Measurements from ENCODE around the gene HSD17B3.
"Not testable (repeated sequence)": the region's sequence is repeated elsewhere in the genome, so short reads cannot be mapped to it uniquely, and the experiment has no call there.

HSD17B3 gene

GRCh38 chr9:96306958-96307357 is 5.0 kb upstream of the HSD17B3 start:
- DNase-seq (ENCODE audit: low read depth): not testable (repeated sequence)

GRCh38 chr9:96305171-96305570 is 3.2 kb upstream of the HSD17B3 start:
- DNase-seq (ENCODE audit: low read depth): no peak

GRCh38 chr9:96304230-96304629 is 2.3 kb upstream of the HSD17B3 start:
- DNase-seq (ENCODE audit: low read depth): no peak

GRCh38 chr9:96299823-96300222 is 2.2 kb downstream of the HSD17B3 start:
- no peak for DNase-seq (ENCODE audit: low read depth)

GRCh38 chr9:96294159-96294545 is 7.8 kb downstream of the HSD17B3 start:
- DNase-seq (ENCODE audit: low read depth): no peak

- DNase-seq (ENCODE audit: low read depth): no peak
Measured at GRCh38 chr9:96293498-96294158, 8.3 kb downstream of the HSD17B3 start.

GRCh38 chr9:96289392-96289791 is 12.6 kb downstream of the HSD17B3 start:
- DNase-seq (ENCODE audit: low read depth): no peak

- DNase-seq (ENCODE audit: low read depth): no peak
Measured at GRCh38 chr9:96281641-96282040, 20.3 kb downstream of the HSD17B3 start.

GRCh38 chr9:96279932-96280331 is 22.0 kb downstream of the HSD17B3 start:
- no peak for DNase-seq (ENCODE audit: low read depth)

- no peak for DNase-seq (ENCODE audit: low read depth)
Measured at GRCh38 chr9:96274939-96275338, 27.0 kb downstream of the HSD17B3 start.

GRCh38 chr9:96270236-96270744 is 31.7 kb downstream of the HSD17B3 start:
- DNase-seq (ENCODE audit: low read depth): no peak

GRCh38 chr9:96258967-96259366 is 43.0 kb downstream of the HSD17B3 start:
- DNase-seq (ENCODE audit: low read depth): no peak

GRCh38 chr9:96256800-96257199 is 45.2 kb downstream of the HSD17B3 start:
- DNase-seq (ENCODE audit: low read depth): no peak

GRCh38 chr9:96255698-96256097 is 46.3 kb downstream of the HSD17B3 start:
- DNase-seq (ENCODE audit: low read depth): no peak

- no peak for DNase-seq (ENCODE audit: low read depth)
Measured at GRCh38 chr9:96253059-96253696, 48.8 kb downstream of the HSD17B3 start.

- DNase-seq (ENCODE audit: low read depth): no peak
Measured at GRCh38 chr9:96251451-96251850, 50.5 kb downstream of the HSD17B3 start.

- no peak for DNase-seq (ENCODE audit: low read depth)
Measured at GRCh38 chr9:96249746-96250145, 52.2 kb downstream of the HSD17B3 start.

GRCh38 chr9:96246267-96246671 is 55.7 kb downstream of the HSD17B3 start:
- DNase-seq (ENCODE audit: low read depth): no peak

- no peak for DNase-seq (ENCODE audit: low read depth)
Measured at GRCh38 chr9:96245399-96245798, 56.6 kb downstream of the HSD17B3 start.

GRCh38 chr9:96243778-96244177 is 58.2 kb downstream of the HSD17B3 start:
- no peak for DNase-seq (ENCODE audit: low read depth)

GRCh38 chr9:96242811-96243210 is 59.2 kb downstream of the HSD17B3 start:
- no peak for DNase-seq (ENCODE audit: low read depth)

GRCh38 chr9:96241391-96241809 is 60.6 kb downstream of the HSD17B3 start:
- DNase-seq (ENCODE audit: low read depth): no peak

- DNase-seq (ENCODE audit: low read depth): no peak
Measured at GRCh38 chr9:96236854-96237550, 65.0 kb downstream of the HSD17B3 start.

All from stimulated activated CD4-positive, alpha-beta T cell treated with anti-CD3 and anti-CD28 coated beads, Interleukin-2, amount 100 ng/mL, for 4 hours (primary cell).